SK-N-SH (cell line): ENCODE data around the gene GNAL. TPM values are rescaled to one million over a fixed set of nuclear protein-coding genes. Genes with fewer than 3 reads are reported as not detected.

Source experiments
- CTCF ChIA-PET: fragments of 300-600, 350-600 bp; formaldehyde crosslinking; extraction: SDS; loops from one replicate; lab custom pipeline; 2021; lab: Yijun Ruan, JAX
- POLR2A ChIA-PET: fragments of 350-600 bp; sonication (Branson Sonifier 250); formaldehyde crosslinking; extraction: SDS; loops from one replicate; lab custom pipeline; 2020; ENCODE audit warnings: antibody characterized with exemption, inconsistent platforms; lab: Yijun Ruan, JAX
- DNase-seq: peaks from one replicate; pipeline ENCODE4 v3.0.0; 2012
- H2AFZ ChIP-seq: fragments of 200-600 bp; sonication (generic); 2 replicates; pipeline ENCODE4 v1.8.1; 2016; ENCODE audit warnings: antibody characterized with exemption, mild to moderate bottlenecking, low read depth
- H3F3A ChIP-seq: fragments of 200-600 bp; sonication (generic); replicated peaks from 2 replicates; pipeline ENCODE3; 2016; ENCODE audit warnings: antibody characterized with exemption, mild to moderate bottlenecking; ENCODE audit not compliant: insufficient read depth
- H3K27ac ChIP-seq, 2 experiments: fragments of 200-500 bp in 1 of 2; fragments of 200-600 bp in 1 of 2; sonication (Bioruptor generic) in 1 of 2; sonication (generic), shearing (Covaris generic) in 1 of 2; 2 replicates each; pipeline versions ENCODE4 v1.5.1 to v1.6.1; 2014 to 2016; ENCODE audit warnings: low read depth in 2 of 2, inconsistent platforms in 1 of 2, low read length in 1 of 2, mild to moderate bottlenecking in 1 of 2, mixed read lengths in 1 of 2
- H3K27me3 ChIP-seq: fragments of 200-600 bp; sonication (generic), shearing (Covaris generic); 2 replicates; pipeline ENCODE4 v1.6.1; 2016; ENCODE audit warnings: mixed run types; ENCODE audit not compliant: insufficient read depth
- H3K36me3 ChIP-seq, 2 experiments: fragments of 200-500 bp in 1 of 2; fragments of 200-600 bp in 1 of 2; sonication (Bioruptor generic) in 1 of 2; sonication (generic) in 1 of 2; replicated peaks in 1 of 2; 2 replicates each; pipeline versions ENCODE3 to v1.5.1; 2014 to 2016; ENCODE audit warnings: low read length in 1 of 2, mild to moderate bottlenecking in 1 of 2; ENCODE audit not compliant: insufficient read depth in 2 of 2, control insufficient read depth in 1 of 2
- H3K4me1 ChIP-seq, 2 experiments: fragments of 200-500 bp in 1 of 2; fragments of 200-600 bp in 1 of 2; sonication (Bioruptor generic) in 1 of 2; sonication (generic), shearing (Covaris generic) in 1 of 2; 2 replicates each; pipeline versions ENCODE4 v1.5.1 to v1.6.1; 2014 to 2016; ENCODE audit warnings: low read depth in 1 of 2, low read length in 1 of 2, mixed run types in 1 of 2; ENCODE audit not compliant: insufficient read depth in 2 of 2, control insufficient read depth in 1 of 2
- H3K4me2 ChIP-seq: fragments of 200-600 bp; sonication (generic), shearing (Covaris generic); 2 replicates; pipeline ENCODE4 v1.6.1; 2017; ENCODE audit warnings: mixed run types
- H3K4me3 ChIP-seq, 2 experiments: fragments of 200-500 bp in 1 of 2; fragments of 200-600 bp in 1 of 2; sonication (Bioruptor generic) in 1 of 2; sonication (generic), shearing (Covaris generic) in 1 of 2; 2 replicates each; pipeline versions ENCODE4 v1.5.1 to v1.8.1; 2014 to 2016; ENCODE audit warnings: low read depth in 2 of 2, inconsistent platforms in 1 of 2, low read length in 1 of 2, mild to moderate bottlenecking in 1 of 2, mixed read lengths in 1 of 2, moderate library complexity in 1 of 2
- H3K79me2 ChIP-seq: fragments of 200-600 bp; sonication (generic); 2 replicates; pipeline ENCODE4 v1.8.1; 2017; ENCODE audit warnings: mild to moderate bottlenecking; ENCODE audit not compliant: insufficient read depth
- H3K9ac ChIP-seq: fragments of 200-600 bp; sonication (generic); 2 replicates; pipeline ENCODE4 v1.6.1; 2017; ENCODE audit warnings: mixed run types
- H3K9me2 ChIP-seq: fragments of 200-600 bp; sonication (generic); 2 replicates; pipeline ENCODE4 v1.6.1; 2017; ENCODE audit warnings: mixed run types
- H3K9me3 ChIP-seq: fragments of 200-600 bp; sonication (generic); 2 replicates; pipeline ENCODE4 v1.6.1; 2017; ENCODE audit warnings: mixed run types, mild to moderate bottlenecking, moderate library complexity
- H4K20me1 ChIP-seq: fragments of 200-600 bp; sonication (generic); 2 replicates; pipeline ENCODE4 v1.6.1; 2017; ENCODE audit warnings: mild to moderate bottlenecking, mixed run types; ENCODE audit not compliant: insufficient read depth
- CTCF ChIP-seq: fragments of 200-600 bp; sonication (generic); IDR thresholded peaks from 2 replicates; pipeline ENCODE4 v1.6.1; 2017; ENCODE audit warnings: antibody characterized with exemption, mild to moderate bottlenecking, moderate library complexity
- EP300 ChIP-seq, 2 experiments: IDR thresholded peaks; 2 replicates each; pipeline versions ENCODE4 v1.4.0 to v1.6.1; 2012; ENCODE audit warnings: borderline replicate concordance in 1 of 2, low read depth in 1 of 2, low read length in 1 of 2
- FOSL2 ChIP-seq: IDR thresholded peaks from 2 replicates; pipeline ENCODE4 v1.4.0; 2012; ENCODE audit warnings: low read depth, mild to moderate bottlenecking, moderate library complexity, borderline replicate concordance
- FOXJ3 ChIP-seq: sonication (generic); formaldehyde crosslinking; IDR thresholded peaks from 2 replicates; pipeline ENCODE4 v1.5.1; 2020; ENCODE audit warnings: mild to moderate bottlenecking, missing genetic modification reagents
- GABPA ChIP-seq: IDR thresholded peaks from 2 replicates; pipeline ENCODE4 v1.4.0; 2012; ENCODE audit warnings: low read depth, mild to moderate bottlenecking
- GATA2 ChIP-seq: sonication (generic); formaldehyde crosslinking; IDR thresholded peaks from 2 replicates; pipeline ENCODE4 v1.5.0; 2020; ENCODE audit warnings: mild to moderate bottlenecking, missing genetic modification reagents
- JUND ChIP-seq: IDR thresholded peaks from 2 replicates; pipeline ENCODE4 v1.4.0; 2012
- MEF2A ChIP-seq: IDR thresholded peaks from 2 replicates; pipeline ENCODE4 v1.4.0; 2012; ENCODE audit warnings: low read depth, borderline replicate concordance
- NFIC ChIP-seq: IDR thresholded peaks from 2 replicates; pipeline ENCODE4 v1.4.0; 2012; ENCODE audit warnings: borderline replicate concordance
- NRF1 ChIP-seq: IDR thresholded peaks from 2 replicates; pipeline ENCODE4 v1.6.1; 2012; ENCODE audit warnings: low read depth, mild to moderate bottlenecking, low read length
- PBX3 ChIP-seq: IDR thresholded peaks from 2 replicates; pipeline ENCODE4; 2012
- POLR2AphosphoS5 ChIP-seq: IDR thresholded peaks from 2 replicates; pipeline ENCODE4 v1.6.1; 2012; ENCODE audit warnings: low read depth, low read length
- RAD21 ChIP-seq: IDR thresholded peaks from 2 replicates; pipeline ENCODE4 v1.6.1; 2012; ENCODE audit warnings: mild to moderate bottlenecking, low read length
- RCOR1 ChIP-seq: fragments of 150-350 bp; IDR thresholded peaks from 2 replicates; pipeline ENCODE4 v1.6.1; 2017; ENCODE audit warnings: antibody characterized with exemption, low read length
- SMC3 ChIP-seq: IDR thresholded peaks from 2 replicates; pipeline ENCODE4 v1.6.1; 2012; ENCODE audit warnings: low read depth, low read length, improper control_type of control experiment
- TAF1 ChIP-seq: IDR thresholded peaks from 2 replicates; pipeline ENCODE4 v1.6.1; 2012; ENCODE audit warnings: low read depth, mild to moderate bottlenecking, low read length, moderate library complexity, borderline replicate concordance
- TCF12 ChIP-seq: IDR thresholded peaks from 2 replicates; pipeline ENCODE4 v1.4.0; 2012
- TEAD4 ChIP-seq: IDR thresholded peaks from 2 replicates; pipeline ENCODE4 v1.4.0; 2012; ENCODE audit warnings: mild to moderate bottlenecking, borderline replicate concordance; ENCODE audit not compliant: insufficient read depth
- USF2 ChIP-seq: fragments of 150-350 bp; IDR thresholded peaks from 2 replicates; pipeline ENCODE4 v1.6.1; 2017; ENCODE audit warnings: antibody characterized with exemption, low read length, low read depth, borderline replicate concordance
- WGBS: methylation state at CpG from one replicate; pipeline ENCODE4 v1.1.6; 2017; ENCODE audit warnings: low lambda C conversion rate; 5-methylcytosine and 5-hydroxymethylcytosine counted together
- polyA plus RNA-seq, 3 experiments: library from polyadenylated mRNA; depleted of rRNA; stranded (reverse); fragments of >200 nt; gene quantifications; 2 replicates each; pipeline ENCODE4 v1.2.3, GENCODE V29; 2012
- TF ChIP-seq, protein P1 (sequence below): IDR thresholded peaks from 2 replicates; pipeline ENCODE4 v1.4.0; 2012; ENCODE audit warnings: low read depth, borderline replicate concordance

Gene GNAL
- polyA plus RNA-seq, 1 of the 3 experiments (the other 2 are of a cell fraction): 0.13 TPM

DNA sequence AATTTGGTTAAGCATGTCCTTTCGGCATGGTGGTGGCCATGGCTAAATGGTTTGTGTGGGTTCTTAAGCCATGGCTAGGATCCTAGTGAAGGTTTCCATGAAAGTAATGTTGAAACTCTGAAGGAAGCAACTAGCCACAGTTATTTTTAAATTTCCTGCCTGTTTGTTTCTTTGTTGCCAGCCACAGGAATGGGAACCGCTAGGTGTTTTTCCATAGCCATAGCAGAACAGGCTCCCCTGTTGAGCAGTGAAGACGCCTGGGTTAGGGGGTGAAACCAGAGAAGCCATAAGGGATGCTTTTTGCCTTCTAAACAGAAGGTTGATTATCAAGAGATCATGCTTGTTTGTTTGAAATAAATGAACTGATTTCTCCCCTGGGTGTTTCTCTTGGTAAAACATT is 102.1 kb downstream of the GNAL start:
- H3K4me2 ChIP-seq: no peak overlapping the region
- peaks cover 40% of the 10 kb centered on the region; the same call in 1 of the 2 replicates for H3K27me3 ChIP-seq
- no peaks in the 10 kb centered on the region for H4K20me1 ChIP-seq
- WGBS: 15% methylated on average over 3 of the region's 3 CpGs
- TF ChIP-seq GABPA (no peak), FOXJ3 (no peak), RCOR1 (no peak), EP300 (IDR thresholded peaks at IDR 0.05; ENCODE audit: borderline replicate concordance in 1 of 2, low read depth in 1 of 2, low read length in 1 of 2) (no peak), NRF1 (no peak), PBX3 (no peak), FOSL2 (no peak), NFIC (no peak), SMC3 (no peak), CTCF (no peak), TCF12 (no peak), USF2 (no peak), TEAD4 (no peak), TAF1 (no peak), POLR2AphosphoS5 (no peak), JUND (no peak), GATA2 (CRISPR knock-in tag) (no peak), RAD21 (no peak), MEF2A (no peak)
- TF ChIP-seq, protein P1, sequence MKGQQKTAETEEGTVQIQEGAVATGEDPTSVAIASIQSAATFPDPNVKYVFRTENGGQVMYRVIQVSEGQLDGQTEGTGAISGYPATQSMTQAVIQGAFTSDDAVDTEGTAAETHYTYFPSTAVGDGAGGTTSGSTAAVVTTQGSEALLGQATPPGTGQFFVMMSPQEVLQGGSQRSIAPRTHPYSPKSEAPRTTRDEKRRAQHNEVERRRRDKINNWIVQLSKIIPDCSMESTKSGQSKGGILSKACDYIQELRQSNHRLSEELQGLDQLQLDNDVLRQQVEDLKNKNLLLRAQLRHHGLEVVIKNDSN: no peak
- H3K4me3 ChIP-seq: no peak overlapping the region
- no peak overlapping the region for H2AFZ ChIP-seq
- H3K27ac ChIP-seq: no peak overlapping the region
- no peaks in the 10 kb centered on the region for H3F3A ChIP-seq
- no peaks in the 10 kb centered on the region for H3K36me3 ChIP-seq
- POLR2A ChIA-PET: no interaction called here
- H3K9me2 ChIP-seq: no peaks in the 10 kb centered on the region
- DNase-seq: no peak
- H3K9ac ChIP-seq: no peak overlapping the region
- no peaks in the 10 kb centered on the region for H3K9me3 ChIP-seq
- CTCF ChIA-PET: no interaction called here
- H3K79me2 ChIP-seq: no peaks in the 10 kb centered on the region
- no peaks in the 10 kb centered on the region for H3K4me1 ChIP-seq
